Activated T-helper 1 cell treated with Interleukin-2 at 50 U/mL for 16 hours (primary cell): Measurements from ENCODE around the gene FOXG1.

Experiments used
- DNase-seq: peaks from one replicate; pipeline ENCODE4 v3.0.0-alpha.2; 2020; ENCODE audit warnings: low read depth

The FOXG1 gene

GRCh38 chr14:28761438-28762291, 4.9 kb upstream of the FOXG1 start:
- no peak for DNase-seq

- DNase-seq, result no peak
Measured at GRCh38 chr14:28762303-28762954, 4.2 kb upstream of the FOXG1 start.

- no peak for DNase-seq
Measured at GRCh38 chr14:28762955-28763326, 3.6 kb upstream of the FOXG1 start.

GRCh38 chr14:28763751-28764256, 2.8 kb upstream of the FOXG1 start:
- DNase-seq, result no peak

GRCh38 chr14:28764257-28765160, 2.1 kb upstream of the FOXG1 start:
- no peak for DNase-seq

GRCh38 chr14:28765169-28765830, 1.3 kb upstream of the FOXG1 start:
- DNase-seq, result no peak

- no peak for DNase-seq
Measured at GRCh38 chr14:28765831-28766468, 637 bp upstream of the FOXG1 start.

GRCh38 chr14:28767030-28767852, 654 bp downstream of the FOXG1 start:
- DNase-seq, result no peak

- no peak for DNase-seq
Measured at GRCh38 chr14:28767853-28768741, 1.5 kb downstream of the FOXG1 start.

- no peak for DNase-seq
Measured at GRCh38 chr14:28769276-28769880, 2.8 kb downstream of the FOXG1 start.

GRCh38 chr14:28770061-28770460, 3.5 kb downstream of the FOXG1 start:
- no peak for DNase-seq

- DNase-seq, result no peak
Measured at GRCh38 chr14:28770630-28771029, 4.0 kb downstream of the FOXG1 start.

GRCh38 chr14:28771168-28771567, 4.6 kb downstream of the FOXG1 start:
- no peak for DNase-seq

- DNase-seq, result no peak
Measured at GRCh38 chr14:28772613-28773012, 6.0 kb downstream of the FOXG1 start.

GRCh38 chr14:28773176-28773575, 6.6 kb downstream of the FOXG1 start:
- DNase-seq, result no peak

- DNase-seq, result no peak
Measured at GRCh38 chr14:28773861-28774691, 7.5 kb downstream of the FOXG1 start.

- DNase-seq, result no peak
Measured at GRCh38 chr14:28774764-28775735, 8.5 kb downstream of the FOXG1 start.
